T-helper 2 cell treated with Interferon-gamma antibody and Interleukin-4, amounts not matched to agents 5 μg/mL and 100 μg/mL, for 36 hours (primary cell): ENCODE measurements around the gene SPTLC1.
"Not testable (repeated sequence)": the region's sequence is repeated elsewhere in the genome, so short reads cannot be mapped to it uniquely, and the experiment has no call there.

Experiments
- DNase-seq: peaks from one replicate; pipeline ENCODE4 v3.0.0; 2021; ENCODE audit warnings: low spot score
- H3K27ac Mint-ChIP-seq: one replicate; pipeline ENCODE4 v1.8.0; 2021; ENCODE audit warnings: mild to moderate bottlenecking, mixed read lengths
- H3K27me3 Mint-ChIP-seq: one replicate; pipeline ENCODE4 v1.8.0; 2021; ENCODE audit warnings: low read depth, mixed read lengths
- H3K36me3 Mint-ChIP-seq: one replicate; pipeline ENCODE4 v1.8.0; 2021; ENCODE audit warnings: low read depth, mixed read lengths
- H3K4me1 Mint-ChIP-seq: one replicate; pipeline ENCODE4 v1.8.0; 2021; ENCODE audit warnings: low read depth, mixed read lengths
- H3K4me3 Mint-ChIP-seq: one replicate; pipeline ENCODE4 v1.8.0; 2022; ENCODE audit warnings: mild to moderate bottlenecking, moderate library complexity, mixed read lengths
- H3K9me3 Mint-ChIP-seq: one replicate; pipeline ENCODE4 v1.8.0; 2021; ENCODE audit warnings: mixed read lengths

The SPTLC1 gene

GRCh38 chr9:92115071-92115858 lies at the start of gene SPTLC1:
TSS of gene SPTLC1 (minus strand) at chr9:92115413. CDS start at chr9:92115370, 43 bp downstream.
- Mint-ChIP-seq H3K27ac (peak within 1 kb of the TSS; percentile 99), H3K9me3 (no peaks in the 10 kb centered on the region)

GRCh38 chr9:92164975-92165374 lies 49.8 kb upstream of the SPTLC1 start:
- Mint-ChIP-seq H3K27ac (no peak overlapping the region), H3K36me3 (peaks cover 1% of the 10 kb centered on the region), H3K27me3 (peaks cover 6% of the 10 kb centered on the region), H3K4me3 (no peak overlapping the region), H3K9me3 (peaks cover 14% of the 10 kb centered on the region), H3K4me1 (peaks cover 3% of the 10 kb centered on the region)
- DNase-seq = no peak

More at GRCh38 chr9:92115071-92115858, at the start of gene SPTLC1:
- Mint-ChIP-seq H3K4me1 (peaks cover 27% of the 10 kb centered on the region), H3K36me3 (peaks cover 23% of the 10 kb centered on the region), H3K4me3 (peak within 1 kb of the TSS; percentile 98), H3K27me3 (no peaks in the 10 kb centered on the region)
- peak; percentile 94 for DNase-seq

- H3K36me3 Mint-ChIP-seq = peaks cover 1% of the 10 kb centered on the region
- peaks cover 14% of the 10 kb centered on the region for H3K9me3 Mint-ChIP-seq
- H3K27ac Mint-ChIP-seq = no peak overlapping the region
- no peak for DNase-seq
- no peak overlapping the region for H3K4me3 Mint-ChIP-seq
- H3K4me1 Mint-ChIP-seq = peaks cover 3% of the 10 kb centered on the region
- H3K27me3 Mint-ChIP-seq = peaks cover 3% of the 10 kb centered on the region
Measured at GRCh38 chr9:92164490-92164889, 49.3 kb upstream of the SPTLC1 start.

GRCh38 chr9:92163276-92163675 lies 48.1 kb upstream of the SPTLC1 start:
- H3K36me3 Mint-ChIP-seq = peaks cover 1% of the 10 kb centered on the region
- no peak overlapping the region for H3K27ac Mint-ChIP-seq
- DNase-seq = no peak
- H3K27me3 Mint-ChIP-seq = no peaks in the 10 kb centered on the region
- H3K4me3 Mint-ChIP-seq = no peak overlapping the region
- H3K9me3 Mint-ChIP-seq = peaks cover 14% of the 10 kb centered on the region
- H3K4me1 Mint-ChIP-seq = peaks cover 3% of the 10 kb centered on the region

GRCh38 chr9:92160786-92161185 lies 45.6 kb upstream of the SPTLC1 start:
- Mint-ChIP-seq H3K27me3 (peaks cover 3% of the 10 kb centered on the region), H3K27ac (no peak overlapping the region), H3K36me3 (peaks cover 1% of the 10 kb centered on the region), H3K4me3 (no peak overlapping the region), H3K4me1 (peaks cover 3% of the 10 kb centered on the region), H3K9me3 (peaks cover 14% of the 10 kb centered on the region)
- no peak for DNase-seq

- no peak for DNase-seq
- H3K9me3 Mint-ChIP-seq = no peaks in the 10 kb centered on the region
- H3K27ac Mint-ChIP-seq = no peak overlapping the region
- no peak overlapping the region for H3K4me3 Mint-ChIP-seq
- peaks cover 3% of the 10 kb centered on the region for H3K27me3 Mint-ChIP-seq
- no peaks in the 10 kb centered on the region for H3K4me1 Mint-ChIP-seq
- H3K36me3 Mint-ChIP-seq = no peaks in the 10 kb centered on the region
Measured at GRCh38 chr9:92159058-92159457, 43.8 kb upstream of the SPTLC1 start.

- Mint-ChIP-seq H3K27ac (no peak overlapping the region), H3K36me3 (no peaks in the 10 kb centered on the region), H3K27me3 (peaks cover 3% of the 10 kb centered on the region), H3K4me1 (no peaks in the 10 kb centered on the region), H3K9me3 (no peaks in the 10 kb centered on the region), H3K4me3 (no peak overlapping the region)
- no peak for DNase-seq
Measured at GRCh38 chr9:92158097-92158601, 42.9 kb upstream of the SPTLC1 start.

- not testable (repeated sequence) for DNase-seq, H3K27ac Mint-ChIP-seq, H3K27me3 Mint-ChIP-seq, H3K9me3 Mint-ChIP-seq, H3K36me3 Mint-ChIP-seq, H3K4me1 Mint-ChIP-seq, H3K4me3 Mint-ChIP-seq
Measured at GRCh38 chr9:92155736-92156135, 40.5 kb upstream of the SPTLC1 start.

- Mint-ChIP-seq H3K4me3 (no peak overlapping the region), H3K27ac (no peak overlapping the region), H3K9me3 (no peaks in the 10 kb centered on the region), H3K27me3 (peaks cover 3% of the 10 kb centered on the region), H3K36me3 (no peaks in the 10 kb centered on the region), H3K4me1 (no peaks in the 10 kb centered on the region)
- no peak for DNase-seq
Measured at GRCh38 chr9:92155221-92155620, 40.0 kb upstream of the SPTLC1 start.

- not testable (repeated sequence) for H3K9me3 Mint-ChIP-seq, H3K4me3 Mint-ChIP-seq, H3K27ac Mint-ChIP-seq, H3K27me3 Mint-ChIP-seq, DNase-seq, H3K36me3 Mint-ChIP-seq, H3K4me1 Mint-ChIP-seq
Measured at GRCh38 chr9:92153466-92154415, 38.5 kb upstream of the SPTLC1 start.

GRCh38 chr9:92151691-92152393 lies 36.6 kb upstream of the SPTLC1 start:
- Mint-ChIP-seq H3K27me3 (peaks cover 3% of the 10 kb centered on the region), H3K4me3 (no peak overlapping the region), H3K36me3 (no peaks in the 10 kb centered on the region), H3K4me1 (peaks cover 5% of the 10 kb centered on the region), H3K9me3 (no peaks in the 10 kb centered on the region), H3K27ac (no peak overlapping the region)
- DNase-seq = no peak

- not testable (repeated sequence) for H3K36me3 Mint-ChIP-seq, H3K4me3 Mint-ChIP-seq, H3K4me1 Mint-ChIP-seq, H3K27me3 Mint-ChIP-seq, H3K27ac Mint-ChIP-seq, DNase-seq, H3K9me3 Mint-ChIP-seq
Measured at GRCh38 chr9:92150501-92151470, 35.6 kb upstream of the SPTLC1 start.

GRCh38 chr9:92147852-92148180 lies 32.6 kb upstream of the SPTLC1 start:
- Mint-ChIP-seq H3K4me1 (peaks cover 14% of the 10 kb centered on the region), H3K36me3 (no peaks in the 10 kb centered on the region), H3K27ac (no peak overlapping the region), H3K4me3 (no peak overlapping the region), H3K27me3 (peaks cover 10% of the 10 kb centered on the region), H3K9me3 (no peaks in the 10 kb centered on the region)
- DNase-seq = no peak
